ENCODE data around the gene DOCK10. TPM values are rescaled to one million over a fixed set of nuclear protein-coding genes. Genes with fewer than 3 reads are reported as not detected.

The DOCK10 gene
- total RNA-seq, 2 donors from 2014 or later = 0.93 to 2.0 TPM

DNA sequence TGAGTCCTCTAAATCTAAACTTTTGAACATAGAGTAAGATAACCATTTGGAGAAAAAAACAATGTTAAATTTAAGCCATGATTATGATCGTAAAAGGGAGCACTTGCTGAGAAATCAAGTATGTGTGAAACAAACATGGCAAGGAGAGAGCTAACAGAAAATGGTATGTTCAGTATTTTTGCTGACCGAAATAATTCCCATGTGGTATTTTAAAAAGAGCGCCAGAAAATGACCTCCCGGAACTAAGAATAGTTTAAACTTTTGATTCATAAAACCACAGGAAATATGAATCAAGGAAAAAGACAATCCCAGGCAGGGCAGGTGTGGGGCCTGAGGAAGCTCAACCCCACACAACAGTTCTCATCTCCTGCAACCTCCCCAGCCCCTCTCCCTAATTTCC lies 74.2 kb downstream of the DOCK10 start:
- no peak overlapping the region for H3K27ac ChIP-seq

DNA sequence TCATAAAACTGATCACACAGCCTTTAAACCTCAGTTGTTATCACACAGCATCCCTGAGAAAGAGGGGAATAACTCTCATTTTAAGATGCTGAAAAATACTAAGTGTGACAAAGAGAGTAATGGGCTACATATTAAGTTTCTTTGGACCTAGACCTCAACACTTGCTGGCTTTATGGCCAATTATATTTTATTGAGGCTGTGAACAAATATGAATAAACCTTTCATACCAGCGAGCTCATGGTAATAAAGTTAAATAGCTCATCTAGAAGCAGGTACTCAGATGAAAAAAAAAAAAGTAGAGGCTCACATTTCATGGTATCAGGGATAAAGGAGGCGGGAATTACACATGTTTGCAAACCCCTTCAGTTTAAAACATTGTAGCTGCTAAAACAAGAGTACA lies 75.7 kb downstream of the DOCK10 start:
- no peaks in the 10 kb centered on the region for H3K36me3 ChIP-seq
- no peak for TF ChIP-seq CTCF (IDR thresholded peaks at IDR 0.05)
- no peaks in the 10 kb centered on the region for H3K4me1 ChIP-seq
- no peaks in the 10 kb centered on the region for H3K27me3 ChIP-seq
- no peak overlapping the region for H3K27ac ChIP-seq
- DNase-seq (ENCODE audit: low spot score) = no peak
- no peaks in the 10 kb centered on the region for H3K9me3 ChIP-seq
- no peak overlapping the region for H3K4me3 ChIP-seq

More for the DNA sequence above, 74.2 kb downstream of the DOCK10 start:
- Histone ChIP-seq H3K27me3 (no peaks in the 10 kb centered on the region), H3K9me3 (no peaks in the 10 kb centered on the region), H3K36me3 (no peaks in the 10 kb centered on the region), H3K4me3 (no peak overlapping the region), H3K4me1 (no peaks in the 10 kb centered on the region)
- no peak for DNase-seq (ENCODE audit: low spot score)
- TF ChIP-seq CTCF (IDR thresholded peaks at IDR 0.05) = no peak

- Histone ChIP-seq H3K4me1 (no peaks in the 10 kb centered on the region), H3K36me3 (no peaks in the 10 kb centered on the region), H3K4me3 (no peak overlapping the region), H3K27ac (no peak overlapping the region), H3K9me3 (no peaks in the 10 kb centered on the region), H3K27me3 (no peaks in the 10 kb centered on the region)
- no peak for TF ChIP-seq CTCF (IDR thresholded peaks at IDR 0.05)
- DNase-seq (ENCODE audit: low spot score) = no peak
These were observed 82.7 kb downstream of the DOCK10 start for GRCh38 chr2:224959556-224959955.

DNA sequence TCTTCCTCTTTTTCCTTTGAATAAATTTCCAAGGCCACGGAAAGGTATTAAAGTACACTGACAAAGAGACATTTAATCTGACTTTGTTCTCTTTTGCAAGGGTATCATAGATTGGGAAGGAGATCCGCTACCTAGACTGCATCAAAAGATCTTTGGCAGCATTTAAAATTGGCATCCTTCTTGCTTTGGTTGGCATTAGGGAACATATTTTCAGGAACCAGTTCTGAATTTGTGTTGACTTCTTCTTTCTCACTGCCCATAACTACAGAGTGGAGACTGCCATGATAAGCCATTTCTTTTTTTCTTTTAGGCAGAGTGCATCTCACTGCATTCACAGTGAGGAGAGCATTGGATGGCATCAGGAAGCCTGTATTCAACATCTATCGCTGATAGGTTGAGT lies 83.4 kb downstream of the DOCK10 start:
- Histone ChIP-seq H3K27me3 (no peaks in the 10 kb centered on the region), H3K9me3 (no peaks in the 10 kb centered on the region), H3K36me3 (no peaks in the 10 kb centered on the region), H3K4me1 (no peaks in the 10 kb centered on the region), H3K4me3 (no peak overlapping the region), H3K27ac (no peak overlapping the region)
- no peak for TF ChIP-seq CTCF (IDR thresholded peaks at IDR 0.05)
- DNase-seq (ENCODE audit: low spot score) = no peak

- no peak for DNase-seq (ENCODE audit: low spot score)
- H3K9me3 ChIP-seq = no peaks in the 10 kb centered on the region
- no peak overlapping the region for H3K4me3 ChIP-seq
- H3K27me3 ChIP-seq = no peaks in the 10 kb centered on the region
- H3K27ac ChIP-seq = no peak overlapping the region
- no peaks in the 10 kb centered on the region for H3K36me3 ChIP-seq
- no peaks in the 10 kb centered on the region for H3K4me1 ChIP-seq
- TF ChIP-seq CTCF (IDR thresholded peaks at IDR 0.05) = no peak
These were observed 83.8 kb downstream of the DOCK10 start for GRCh38 chr2:224958462-224958857.
